DOHH2 (cell line): Measurements from ENCODE around the gene FLG2.
"Not testable (repeated sequence)": the region's sequence is repeated elsewhere in the genome, so short reads cannot be mapped to it uniquely, and the experiment has no call there.

Experiments
- H3F3A ChIP-seq: fragments of 200-600 bp; sonication (generic), shearing (Covaris generic); 2 replicates; pipeline ENCODE4 v1.6.0; 2016; ENCODE audit warnings: antibody characterized with exemption, mild to moderate bottlenecking; ENCODE audit not compliant: control insufficient read depth, insufficient read depth
- H3K27ac ChIP-seq: fragments of 200-600 bp; sonication (generic); 2 replicates; pipeline ENCODE4 v1.5.1; 2014; ENCODE audit warnings: low read depth, mild to moderate bottlenecking, low read length, moderate library complexity
- H3K27me3 ChIP-seq: fragments of 200-600 bp; sonication (generic); 2 replicates; pipeline ENCODE4 v1.6.1; 2014; ENCODE audit warnings: mild to moderate bottlenecking, low read length, mixed read lengths; ENCODE audit not compliant: control insufficient read depth
- H3K36me3 ChIP-seq: fragments of 200-600 bp; sonication (generic); 2 replicates; pipeline ENCODE4 v1.6.1; 2014; ENCODE audit warnings: mild to moderate bottlenecking, low read length, moderate library complexity, mixed read lengths; ENCODE audit not compliant: control insufficient read depth
- H3K4me1 ChIP-seq: fragments of 200-600 bp; sonication (generic); 2 replicates; pipeline ENCODE4 v1.6.1; 2014; ENCODE audit warnings: mild to moderate bottlenecking, low read length, mixed read lengths; ENCODE audit not compliant: control insufficient read depth
- H3K4me2 ChIP-seq: fragments of 200-600 bp; sonication (generic); 2 replicates; pipeline ENCODE4 v1.6.0; 2014; ENCODE audit warnings: mild to moderate bottlenecking, low read length, moderate library complexity
- H3K4me3 ChIP-seq: fragments of 200-600 bp; sonication (generic); 2 replicates; pipeline ENCODE4 v1.5.1; 2014; ENCODE audit warnings: mild to moderate bottlenecking, low read length, mixed read lengths
- H3K79me2 ChIP-seq: fragments of 200-600 bp; sonication (generic); 2 replicates; pipeline ENCODE4 v1.6.1; 2014; ENCODE audit warnings: mild to moderate bottlenecking, low read length, mixed read lengths; ENCODE audit not compliant: control insufficient read depth
- H3K9me2 ChIP-seq: fragments of 200-600 bp; sonication (generic); replicated peaks from 2 replicates; pipeline ENCODE4 v1.6.1; 2014; ENCODE audit warnings: mild to moderate bottlenecking, low read length, mixed read lengths; ENCODE audit not compliant: control insufficient read depth
- H3K9me3 ChIP-seq: fragments of 200-600 bp; sonication (generic); 2 replicates; pipeline ENCODE4 v1.6.1; 2014; ENCODE audit warnings: antibody characterized with exemption, low read length, mixed read lengths; ENCODE audit not compliant: control insufficient read depth, insufficient read depth
- H4K20me1 ChIP-seq: fragments of 200-600 bp; sonication (generic); 2 replicates; pipeline ENCODE4 v1.6.0; 2014; ENCODE audit warnings: low read depth, mild to moderate bottlenecking, antibody characterized with exemption, low read length, moderate library complexity; ENCODE audit not compliant: control insufficient read depth, insufficient read depth

FLG2 gene

GRCh38 chr1:152304773-152305172 lies 55.0 kb downstream of the FLG2 start:
- H3K9me2 ChIP-seq, H3K9me3 ChIP-seq, H3K36me3 ChIP-seq, H3K4me2 ChIP-seq, H3F3A ChIP-seq, H3K4me3 ChIP-seq, H3K79me2 ChIP-seq, H4K20me1 ChIP-seq, H3K4me1 ChIP-seq, H3K27ac ChIP-seq, H3K27me3 ChIP-seq: not testable (repeated sequence)

DNA sequence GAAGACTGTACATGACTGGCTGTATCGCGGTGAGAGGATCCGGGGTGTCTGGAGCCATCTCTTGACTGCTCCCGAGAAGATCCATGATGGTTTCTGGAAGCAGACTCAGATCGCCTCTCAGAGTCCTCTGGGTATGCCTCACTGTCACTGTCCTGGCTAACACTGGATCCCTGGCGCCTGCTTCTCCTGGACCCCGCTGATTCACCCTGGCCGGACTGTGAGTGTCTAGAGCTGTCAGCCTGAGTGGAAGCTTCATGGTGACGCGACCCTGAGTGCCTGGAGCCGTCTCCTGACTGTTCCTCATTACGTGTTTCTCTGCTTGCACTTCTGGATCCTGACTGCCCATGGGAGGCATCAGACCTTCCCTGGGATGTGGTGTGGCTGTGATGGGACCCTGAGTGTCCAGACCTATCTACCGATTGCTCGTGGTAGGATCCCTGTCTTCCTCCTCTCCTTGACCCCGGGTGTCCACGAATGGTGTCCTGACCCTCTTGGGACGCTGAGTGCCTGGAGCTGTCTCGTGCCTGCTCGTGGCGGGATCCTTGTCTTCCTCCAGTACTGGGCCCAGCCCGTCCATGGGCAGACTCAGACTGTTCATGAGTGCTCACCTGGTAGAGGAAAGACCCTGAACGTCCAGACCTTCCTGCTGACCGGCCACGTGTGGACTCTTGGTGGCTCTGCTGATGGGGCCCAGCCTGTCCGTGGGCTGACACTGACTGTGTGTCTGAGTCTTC lies 56.5 kb downstream of the FLG2 start:
- H3K27me3 ChIP-seq, H3K4me2 ChIP-seq, H3K4me3 ChIP-seq, H3K9me2 ChIP-seq, H3K27ac ChIP-seq, H3K4me1 ChIP-seq, H3K9me3 ChIP-seq, H3F3A ChIP-seq, H4K20me1 ChIP-seq, H3K79me2 ChIP-seq, H3K36me3 ChIP-seq: not testable (repeated sequence)
